Bladder microvascular endothelial cell (primary cell): ENCODE measurements around the gene NTN1. TPM values are rescaled to one million over a fixed set of nuclear protein-coding genes. Genes with fewer than 3 reads are reported as not detected.

ENCODE experiments used
- total RNA-seq: library from RNA; depleted of rRNA; stranded (reverse); fragments of >200 nt; gene quantifications from 2 replicates; pipeline ENCODE4 v1.2.3, GENCODE V29; 2014

The NTN1 gene
- total RNA-seq = under 0.01 and 0.44 TPM in 2 replicates

DNA sequence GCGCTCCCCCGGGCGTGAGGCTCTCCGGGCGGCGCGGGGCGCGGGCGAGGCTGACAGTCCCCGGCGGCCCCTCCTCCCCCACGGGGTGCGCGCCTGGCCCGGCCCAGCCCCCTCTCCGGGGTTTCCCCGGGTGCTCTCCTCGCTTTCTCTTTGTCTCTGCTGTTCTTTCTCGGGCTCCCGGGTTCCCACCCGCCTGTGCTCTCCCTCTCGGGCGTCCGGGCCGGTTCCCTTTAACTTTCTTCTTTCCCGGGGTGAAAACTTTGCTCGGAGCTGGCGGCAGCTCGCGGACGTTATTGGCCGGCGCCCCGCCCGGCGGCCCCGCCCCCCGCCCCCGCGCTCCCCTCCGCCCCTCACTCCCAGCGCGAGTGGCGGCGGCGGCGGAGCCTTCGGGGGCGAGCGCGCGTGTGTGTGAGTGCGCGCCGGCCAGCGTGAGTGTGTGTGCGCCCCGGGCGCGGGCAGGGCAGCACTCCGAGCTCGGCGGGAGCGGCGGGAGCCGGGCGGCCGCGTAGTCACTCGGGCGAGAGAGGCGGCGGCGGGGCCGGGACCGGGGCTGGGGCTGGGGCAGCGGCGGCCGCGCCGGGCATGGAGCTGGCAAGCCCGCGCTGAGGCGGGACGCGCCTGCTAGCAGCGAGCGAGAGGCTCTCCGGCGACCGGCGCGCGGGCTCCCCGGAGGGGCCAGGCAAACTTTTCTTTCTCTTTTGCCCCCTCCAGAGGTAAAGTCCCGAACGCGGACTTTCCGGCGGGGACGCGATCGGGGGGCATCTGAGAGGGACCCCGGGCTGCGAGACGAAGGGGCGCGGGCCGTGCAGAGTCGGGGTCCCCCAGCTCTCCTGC lies at the start of gene NTN1:
TSS of gene NTN1 (plus strand) at position 353 of the 834 bp plus-strand sequence. CDS start 864 bp downstream, outside the sequence.

Other genes with a start within 250 kb of the NTN1 start
- 0.13 TPM in 1 of 2 replicates, not detected in the other for gene MFSD6L, start 222.1 kb upstream of the NTN1 start, total RNA-seq
- 0.31 TPM in 1 of 2 replicates, not detected in the other for gene PIK3R6, start 153.8 kb upstream of the NTN1 start, total RNA-seq
- not detected in 2 replicates for gene PIK3R5, start 55.8 kb upstream of the NTN1 start, total RNA-seq